ENCODE measurements around the gene S100A10. TPM values are rescaled to one million over a fixed set of nuclear protein-coding genes. Genes with fewer than 3 reads are reported as not detected.

The S100A10 gene
- total and polyA plus RNA-seq, 11 donors = 55.5 to 403 (median 196) TPM

GRCh38 chr1:151945725-151946722, 47.6 kb downstream of the S100A10 start:
- intact Hi-C loops (cut with DNase I) = loop anchor here in 2 of 10 donors (5.0 kb wide), 1 partner anchor 46 kb away; the partner anchor contains the start of gene S100A10 (in 2 of the 2)
- DNase-seq = peak; percentile 82 to 94 (median 86)
- no peaks in the 10 kb centered on the region for H3K9me3 ChIP-seq
- no peaks in the 10 kb centered on the region for H3K27me3 ChIP-seq
- TF ChIP-seq, protein P1, sequence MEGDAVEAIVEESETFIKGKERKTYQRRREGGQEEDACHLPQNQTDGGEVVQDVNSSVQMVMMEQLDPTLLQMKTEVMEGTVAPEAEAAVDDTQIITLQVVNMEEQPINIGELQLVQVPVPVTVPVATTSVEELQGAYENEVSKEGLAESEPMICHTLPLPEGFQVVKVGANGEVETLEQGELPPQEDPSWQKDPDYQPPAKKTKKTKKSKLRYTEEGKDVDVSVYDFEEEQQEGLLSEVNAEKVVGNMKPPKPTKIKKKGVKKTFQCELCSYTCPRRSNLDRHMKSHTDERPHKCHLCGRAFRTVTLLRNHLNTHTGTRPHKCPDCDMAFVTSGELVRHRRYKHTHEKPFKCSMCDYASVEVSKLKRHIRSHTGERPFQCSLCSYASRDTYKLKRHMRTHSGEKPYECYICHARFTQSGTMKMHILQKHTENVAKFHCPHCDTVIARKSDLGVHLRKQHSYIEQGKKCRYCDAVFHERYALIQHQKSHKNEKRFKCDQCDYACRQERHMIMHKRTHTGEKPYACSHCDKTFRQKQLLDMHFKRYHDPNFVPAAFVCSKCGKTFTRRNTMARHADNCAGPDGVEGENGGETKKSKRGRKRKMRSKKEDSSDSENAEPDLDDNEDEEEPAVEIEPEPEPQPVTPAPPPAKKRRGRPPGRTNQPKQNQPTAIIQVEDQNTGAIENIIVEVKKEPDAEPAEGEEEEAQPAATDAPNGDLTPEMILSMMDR (IDR thresholded peaks at IDR 0.05) = no peak
- peak in 1 of 2 donors; percentile 41 for TF ChIP-seq POLR2A (IDR thresholded peaks at IDR 0.05)
- no peaks in the 10 kb centered on the region for H3K36me3 ChIP-seq
- peak overlapping the region; percentile 54 to 89 (median 82) for H3K27ac ChIP-seq
- peak; percentile 70 to 88 (median 78) for ATAC-seq
- peaks cover 8 to 59% (median 41%) of the 10 kb centered on the region in 12 donors for H3K4me1 ChIP-seq
- WGBS, 4 donors = 21 to 33% (median 29%) methylated on average over 10 of the region's 10 CpGs
- H3K4me3 ChIP-seq = peak overlapping the region in 3 of 12 donors; percentile 8 to 23 (median 16)

DNA sequence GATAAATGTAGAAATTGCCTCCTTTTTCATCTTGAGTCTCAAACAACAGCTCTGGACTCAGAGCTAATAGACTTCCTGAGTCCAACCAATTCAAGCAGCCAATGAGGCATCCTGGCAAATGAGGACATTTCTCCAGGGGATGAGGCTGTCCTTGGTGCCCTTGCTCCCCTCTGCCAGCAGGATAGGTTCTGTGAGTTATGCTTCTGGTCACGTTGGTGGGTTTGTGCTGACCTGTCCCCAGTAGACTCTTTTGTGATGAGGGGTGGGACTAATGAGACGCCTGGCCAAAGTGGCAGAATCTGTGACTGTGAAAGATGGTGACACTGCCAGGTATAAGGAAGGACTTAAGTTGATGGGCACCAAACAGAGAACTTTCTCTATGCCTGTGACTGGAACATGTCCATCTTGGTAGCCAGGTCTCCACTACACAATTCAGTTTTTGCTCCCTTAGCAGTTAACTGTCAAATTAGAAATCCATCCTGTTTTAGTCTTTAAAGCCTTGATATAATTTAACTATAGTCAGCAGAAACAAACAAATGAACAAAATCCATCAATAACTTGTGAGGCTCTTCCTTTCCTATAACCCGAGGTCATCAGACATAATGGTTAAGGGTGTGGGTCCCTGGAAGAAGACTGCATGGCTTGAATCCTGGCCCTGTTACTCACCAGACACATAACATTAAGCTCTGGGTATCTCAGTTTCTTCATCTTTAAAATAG, 48.6 kb downstream of the S100A10 start:
- intact Hi-C loops (cut with DNase I) = loop anchor here in 2 of 10 donors (5.0 kb wide), 1 partner anchor 47 kb away; the partner anchor contains the start of gene S100A10 (in 2 of the 2)
- H3K4me3 ChIP-seq = peak overlapping the region in 2 of 12 donors; percentile 16 to 23
- no peaks in the 10 kb centered on the region for H3K9me3 ChIP-seq
- WGBS, 4 donors = 46 to 66% (median 57%) methylated on average over 3 of the region's 3 CpGs
- no peak for DNase-seq
- H3K4me1 ChIP-seq = peaks cover 8 to 68% (median 47%) of the 10 kb centered on the region in 12 donors
- ATAC-seq = peak in 2 of 4 donors; percentile 2 to 15
- no peaks in the 10 kb centered on the region for H3K36me3 ChIP-seq
- H3K27ac ChIP-seq = peak overlapping the region; percentile 54 to 89 (median 82)
- no peaks in the 10 kb centered on the region for H3K27me3 ChIP-seq
- TF ChIP-seq, protein P1 (IDR thresholded peaks at IDR 0.05) = no peak
- no peak for TF ChIP-seq POLR2A (IDR thresholded peaks at IDR 0.05)

GRCh38 chr1:151944126-151944856, 49.4 kb downstream of the S100A10 start:
- Histone ChIP-seq H3K9me3 (no peaks in the 10 kb centered on the region), H3K36me3 (no peaks in the 10 kb centered on the region), H3K4me1 (peaks cover 8 to 68% (median 47%) of the 10 kb centered on the region in 12 donors), H3K4me3 (no peak overlapping the region), H3K27ac (peak overlapping the region; percentile 54 to 89 (median 82)), H3K27me3 (no peaks in the 10 kb centered on the region)
- 37 to 54% (median 40%) methylated on average over 7 of the region's 7 CpGs for WGBS, 4 donors
- DNase-seq = peak in 4 of 5 donors; percentile 32 to 74 (median 66)
- TF ChIP-seq, protein P1 (IDR thresholded peaks at IDR 0.05) = no peak
- TF ChIP-seq POLR2A (IDR thresholded peaks at IDR 0.05) = no peak
- intact Hi-C loops (cut with DNase I) = no loop called here
- peak; percentile 48 to 72 (median 67) for ATAC-seq

All from heart left ventricle (tissue), 16 donors.